GM23248 (cell line): ENCODE measurements around the gene TEAD2. TPM values are rescaled to one million over a fixed set of nuclear protein-coding genes. Genes with fewer than 3 reads are reported as not detected.
A peak's percentile ranks its signal among the peaks of the same experiment; 100 is the strongest.
"Not testable (repeated sequence)": the region's sequence is repeated elsewhere in the genome, so short reads cannot be mapped to it uniquely, and the experiment has no call there.

Experiments
- DNase-seq: peaks from one replicate; pipeline ENCODE4 v3.0.0-alpha.2; 2015
- H2AFZ ChIP-seq: fragments of 200-600 bp; sonication (generic); 2 replicates; pipeline ENCODE4 v1.6.1; 2016; ENCODE audit warnings: antibody characterized with exemption
- H3F3A ChIP-seq: fragments of 200-600 bp; sonication (generic); 2 replicates; pipeline ENCODE4 v1.6.1; 2016; ENCODE audit warnings: mild to moderate bottlenecking, antibody characterized with exemption, mixed run types; ENCODE audit not compliant: insufficient read depth
- H3K27ac ChIP-seq: fragments of 200-600 bp; sonication (generic); 2 replicates; pipeline ENCODE4 v1.5.1; 2016; ENCODE audit warnings: mild to moderate bottlenecking
- H3K27me3 ChIP-seq: fragments of 200-600 bp; sonication (generic); replicated peaks from 2 replicates; pipeline ENCODE4 v1.6.1; 2016; ENCODE audit warnings: mild to moderate bottlenecking; ENCODE audit not compliant: insufficient read depth
- H3K36me3 ChIP-seq: fragments of 200-600 bp; sonication (generic); 2 replicates; pipeline ENCODE4 v1.6.1; 2016; ENCODE audit warnings: low read depth, mild to moderate bottlenecking
- H3K4me1 ChIP-seq: fragments of 200-600 bp; sonication (generic); 2 replicates; pipeline ENCODE4 v1.6.1; 2016; ENCODE audit warnings: mild to moderate bottlenecking; ENCODE audit not compliant: insufficient read depth
- H3K4me2 ChIP-seq: fragments of 200-600 bp; sonication (generic); one replicate; pipeline ENCODE4 v1.6.1; 2016; ENCODE audit warnings: mild to moderate bottlenecking; ENCODE audit not compliant: unreplicated experiment
- H3K4me3 ChIP-seq: fragments of 200-600 bp; sonication (generic); 2 replicates; pipeline ENCODE4 v1.5.1; 2016; ENCODE audit warnings: mild to moderate bottlenecking
- H3K79me2 ChIP-seq: fragments of 200-600 bp; sonication (generic); 2 replicates; pipeline ENCODE4 v1.6.1; 2016; ENCODE audit warnings: mild to moderate bottlenecking; ENCODE audit not compliant: insufficient read depth
- H3K9ac ChIP-seq: fragments of 200-600 bp; sonication (generic); 2 replicates; pipeline ENCODE4 v1.6.1; 2016; ENCODE audit warnings: mild to moderate bottlenecking
- H3K9me2 ChIP-seq: fragments of 200-600 bp; sonication (generic); 2 replicates; pipeline ENCODE4 v1.6.1; 2016; ENCODE audit warnings: mixed run types, mild to moderate bottlenecking, moderate library complexity; ENCODE audit not compliant: insufficient read depth
- H3K9me3 ChIP-seq: fragments of 200-600 bp; sonication (generic); one replicate; pipeline ENCODE4 v1.6.1; 2017; ENCODE audit warnings: low read depth
- H4K20me1 ChIP-seq: fragments of 200-600 bp; sonication (generic); 2 replicates; pipeline ENCODE4 v1.6.0; 2016; ENCODE audit not compliant: insufficient read depth
- EZH2 ChIP-seq: fragments of 200-600 bp; sonication (generic); IDR thresholded peaks from 2 replicates; pipeline ENCODE4 v1.6.1; 2018; ENCODE audit warnings: antibody characterized with exemption, mild to moderate bottlenecking; ENCODE audit not compliant: insufficient read depth, poor library complexity, severe bottlenecking
- EZH2phosphoT487 ChIP-seq: fragments of 200-600 bp; sonication (generic); IDR thresholded peaks from 2 replicates; pipeline ENCODE4 v1.6.1; 2018; ENCODE audit warnings: antibody characterized with exemption, moderate library complexity, mild to moderate bottlenecking, low read depth; ENCODE audit not compliant: insufficient read depth
- WGBS, 2 experiments: methylation state at CpG; one replicate each; pipeline ENCODE4 v1.1.6; 2015 to 2017; ENCODE audit warnings: low lambda C conversion rate in 2 of 2, low coverage in 1 of 2; ENCODE audit errors: missing lambda C conversion rate in 2 of 2; 5-methylcytosine and 5-hydroxymethylcytosine counted together
- in situ Hi-C: fragments of 300-500 bp; cut with MboI; formaldehyde crosslinking; loops from 2 replicates; pipeline ENCODE4 v1.15.0; 2020
- polyA plus RNA-seq: library from polyadenylated mRNA; unstranded; fragments of >200 nt; fragmentation: Nextera tagmentation; extraction: Ambion mirVana; gene quantifications from 2 replicates; pipeline ENCODE4 v1.2.1, GENCODE V29; 2016
- total RNA-seq: library from RNA; depleted of rRNA; stranded (reverse); fragments of >200 nt; shearing (Covaris generic); gene quantifications from 2 replicates; pipeline ENCODE4 v1.2.3, GENCODE V29; 2014

The TEAD2 gene
- total and polyA plus RNA-seq, 2 experiments from 2014 or later = 7.8 to 18.7 TPM

- Histone ChIP-seq H3K4me2 (no peak overlapping the region), H4K20me1 (no peaks in the 10 kb centered on the region), H3K4me1 (no peaks in the 10 kb centered on the region), H2AFZ (no peak overlapping the region), H3K4me3 (no peak overlapping the region), H3K27me3 (no peaks in the 10 kb centered on the region), H3K9ac (no peak overlapping the region), H3K9me2 (no peaks in the 10 kb centered on the region), H3F3A (no peaks in the 10 kb centered on the region), H3K79me2 (no peaks in the 10 kb centered on the region), H3K27ac (no peak overlapping the region), H3K36me3 (no peaks in the 10 kb centered on the region), H3K9me3 (no peaks in the 10 kb centered on the region)
- in situ Hi-C loops = no loop called here
- no peak for DNase-seq
- TF ChIP-seq EZH2phosphoT487 (no peak), EZH2 (no peak)
- WGBS, 2 experiments = 73 to 74% methylated on average over 14 of the region's 14 CpGs
These were observed 26.3 kb downstream of the TEAD2 start for GRCh38 chr19:49335784-49336481.

DNA sequence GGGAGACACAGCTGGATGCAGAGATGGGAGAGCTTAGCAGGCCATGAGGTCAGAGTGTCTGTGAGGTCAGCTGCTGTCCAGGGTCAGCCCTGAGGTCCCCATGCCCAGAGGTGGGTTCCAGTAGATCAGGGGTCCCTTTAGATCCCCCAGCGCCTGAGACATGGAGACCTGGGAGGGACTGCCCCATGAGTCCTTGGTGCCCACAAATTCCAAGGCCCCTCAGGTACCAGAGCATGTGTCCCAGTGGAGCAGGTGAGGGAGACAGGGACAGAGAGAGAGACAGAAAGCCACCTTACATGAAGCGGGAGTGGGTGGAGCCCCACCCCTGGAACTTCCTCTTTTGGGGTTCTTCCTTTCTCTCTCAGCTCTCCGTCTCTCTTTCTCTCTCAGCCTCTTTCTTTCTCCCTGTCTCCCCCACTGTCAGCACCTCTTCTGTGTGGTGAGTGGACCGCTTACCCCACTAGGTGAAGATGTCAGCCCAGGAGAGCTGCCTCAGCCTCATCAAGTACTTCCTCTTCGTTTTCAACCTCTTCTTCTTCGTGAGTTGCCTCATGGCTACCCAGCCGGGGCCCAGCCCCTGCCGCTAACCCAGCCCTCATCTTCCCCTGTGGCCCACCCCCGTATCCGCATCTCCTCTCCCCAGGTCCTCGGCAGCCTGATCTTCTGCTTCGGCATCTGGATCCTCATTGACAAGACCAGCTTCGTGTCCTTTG lies 27.0 kb downstream of the TEAD2 start, which contains the start of gene CD37:
CD37 (plus strand) TSS at position 336 of the 713 bp plus-strand sequence; CDS start at position 471, 135 bp downstream.
- H3K79me2 ChIP-seq = no peaks in the 10 kb centered on the region
- H3F3A ChIP-seq = no peaks in the 10 kb centered on the region
- in situ Hi-C loops = no loop called here
- H3K27ac ChIP-seq = no peak within 1 kb of the TSS
- H3K4me1 ChIP-seq = no peaks in the 10 kb centered on the region
- no peak within 1 kb of the TSS for H2AFZ ChIP-seq
- H3K27me3 ChIP-seq = no peaks in the 10 kb centered on the region
- no peaks in the 10 kb centered on the region for H3K9me3 ChIP-seq
- H4K20me1 ChIP-seq = no peaks in the 10 kb centered on the region
- no peak within 1 kb of the TSS for H3K4me2 ChIP-seq
- H3K36me3 ChIP-seq = no peaks in the 10 kb centered on the region
- TF ChIP-seq EZH2 (no peak), EZH2phosphoT487 (no peak)
- H3K9ac ChIP-seq = no peak within 1 kb of the TSS
- no peak for DNase-seq
- no peaks in the 10 kb centered on the region for H3K9me2 ChIP-seq
- H3K4me3 ChIP-seq = no peak within 1 kb of the TSS
- WGBS, 2 experiments = 69 to 70% methylated on average over 10 to 13 of the region's 13 CpGs

DNA sequence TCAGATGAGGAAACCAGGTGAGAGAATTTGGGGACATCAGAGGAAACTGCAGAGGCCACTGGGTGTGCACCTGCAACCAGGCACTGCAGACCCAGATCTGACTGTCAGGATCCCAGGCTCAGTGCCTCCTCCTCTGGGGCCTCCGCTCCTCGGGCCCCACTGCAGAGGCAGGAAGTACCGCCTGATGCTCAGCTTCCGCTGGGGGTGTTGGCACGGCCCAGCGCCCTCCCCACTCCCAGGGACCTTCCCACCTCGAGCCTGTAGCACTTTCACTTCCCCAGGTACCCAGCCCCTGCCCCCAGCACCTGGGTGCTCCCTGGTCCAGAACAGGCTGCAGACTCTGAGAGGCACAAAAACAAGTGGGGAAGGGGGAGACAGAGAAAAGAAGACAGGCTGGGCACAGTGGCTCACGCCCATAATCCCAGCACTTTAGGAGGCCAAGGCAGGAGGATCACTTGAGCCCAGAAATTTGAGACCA lies 28.4 kb downstream of the TEAD2 start:
- no peak overlapping the region for H3K9ac ChIP-seq
- no peak overlapping the region for H2AFZ ChIP-seq
- 42 to 44% methylated on average over 8 of the region's 8 CpGs for WGBS, 2 experiments
- in situ Hi-C loops = no loop called here
- no peaks in the 10 kb centered on the region for H3K79me2 ChIP-seq
- H3K27me3 ChIP-seq = no peaks in the 10 kb centered on the region
- TF ChIP-seq EZH2phosphoT487 = no peak
- no peak for TF ChIP-seq EZH2
- no peaks in the 10 kb centered on the region for H3K4me1 ChIP-seq
- no peaks in the 10 kb centered on the region for H3K36me3 ChIP-seq
- H3K4me2 ChIP-seq = no peak overlapping the region
- DNase-seq = no peak
- H3K27ac ChIP-seq = no peak overlapping the region
- H3K4me3 ChIP-seq = no peak overlapping the region
- no peaks in the 10 kb centered on the region for H3K9me3 ChIP-seq
- no peaks in the 10 kb centered on the region for H3F3A ChIP-seq
- H3K9me2 ChIP-seq = no peaks in the 10 kb centered on the region
- no peaks in the 10 kb centered on the region for H4K20me1 ChIP-seq

DNA sequence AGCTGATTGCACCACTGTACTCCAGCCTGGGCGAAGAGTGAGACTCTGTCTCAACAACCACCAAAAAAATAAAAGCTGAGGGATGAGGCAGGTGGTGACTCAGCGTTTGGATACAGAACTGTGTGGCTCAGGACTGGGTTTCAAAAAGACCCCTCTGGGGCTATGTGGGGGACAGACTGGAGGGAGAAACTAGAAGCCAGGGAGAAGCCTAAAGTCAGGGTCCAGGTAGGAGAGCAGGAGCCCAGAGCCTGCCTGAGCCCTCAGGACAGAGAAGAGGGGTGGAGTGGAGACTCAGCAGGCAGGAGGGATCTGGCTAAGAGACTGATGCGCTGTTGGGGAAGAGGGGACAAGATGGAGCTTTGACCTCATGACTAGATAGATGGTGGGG lies 28.8 kb downstream of the TEAD2 start:
- in situ Hi-C loops = no loop called here
- no peaks in the 10 kb centered on the region for H4K20me1 ChIP-seq
- H3K4me2 ChIP-seq = no peak overlapping the region
- H3F3A ChIP-seq = no peaks in the 10 kb centered on the region
- TF ChIP-seq EZH2 (no peak), EZH2phosphoT487 (no peak)
- H3K9me3 ChIP-seq = no peaks in the 10 kb centered on the region
- DNase-seq = peak; percentile 61
- 44 to 65% methylated on average over 3 of the region's 3 CpGs for WGBS, 2 experiments
- H3K9me2 ChIP-seq = no peaks in the 10 kb centered on the region
- H2AFZ ChIP-seq = no peak overlapping the region
- H3K79me2 ChIP-seq = no peaks in the 10 kb centered on the region
- no peak overlapping the region for H3K27ac ChIP-seq
- H3K9ac ChIP-seq = no peak overlapping the region
- H3K36me3 ChIP-seq = no peaks in the 10 kb centered on the region
- no peaks in the 10 kb centered on the region for H3K27me3 ChIP-seq
- no peak overlapping the region for H3K4me3 ChIP-seq
- no peaks in the 10 kb centered on the region for H3K4me1 ChIP-seq

GRCh38 chr19:49332691-49333417 lies 29.4 kb downstream of the TEAD2 start:
- WGBS, 2 experiments = 90 to 95% methylated on average over 13 of the region's 13 CpGs
- H3K9me2 ChIP-seq, H3K4me1 ChIP-seq, H3K4me3 ChIP-seq, H3K79me2 ChIP-seq, H3K9me3 ChIP-seq, H2AFZ ChIP-seq, H4K20me1 ChIP-seq, H3K27ac ChIP-seq, H3K27me3 ChIP-seq, H3F3A ChIP-seq, H3K9ac ChIP-seq, in situ Hi-C loops, H3K4me2 ChIP-seq, DNase-seq, H3K36me3 ChIP-seq: not testable (repeated sequence)
